Measurements from ENCODE around the gene STBD1.
"Not testable (repeated sequence)": the region's sequence is repeated elsewhere in the genome, so short reads cannot be mapped to it uniquely, and the experiment has no call there.

Gene STBD1
- 0 to 0.09 (median 0) reads per million in 4 experiments for total RNA-seq

- DNase-seq: no peak
Measured at GRCh38 chr4:76305971-76306881, at the start of gene STBD1. STBD1 (plus strand) TSS chr4:76306733; CDS start chr4:76306770, 37 bp downstream.

- no peak for DNase-seq
Measured at GRCh38 chr4:76256968-76257367, 49.6 kb upstream of the STBD1 start.

GRCh38 chr4:76257824-76258223, 48.7 kb upstream of the STBD1 start:
- no peak for DNase-seq

GRCh38 chr4:76260571-76260970, 46.0 kb upstream of the STBD1 start:
- DNase-seq: no peak

- DNase-seq: no peak
Measured at GRCh38 chr4:76265631-76266218, 40.8 kb upstream of the STBD1 start.

GRCh38 chr4:76266627-76267026, 39.9 kb upstream of the STBD1 start:
- DNase-seq: no peak

GRCh38 chr4:76267811-76268210, 38.7 kb upstream of the STBD1 start:
- DNase-seq: no peak

GRCh38 chr4:76270244-76271175, 36.0 kb upstream of the STBD1 start:
- no peak for DNase-seq

GRCh38 chr4:76271248-76271647, 35.3 kb upstream of the STBD1 start:
- DNase-seq: no peak

GRCh38 chr4:76272073-76272472, 34.5 kb upstream of the STBD1 start:
- DNase-seq: no peak

GRCh38 chr4:76272582-76272981, 34.0 kb upstream of the STBD1 start:
- no peak for DNase-seq

GRCh38 chr4:76272999-76273398, 33.5 kb upstream of the STBD1 start:
- DNase-seq: no peak

GRCh38 chr4:76275486-76276124, 30.9 kb upstream of the STBD1 start:
- DNase-seq: no peak

- DNase-seq: no peak
Measured at GRCh38 chr4:76276813-76277212, 29.7 kb upstream of the STBD1 start.

GRCh38 chr4:76277667-76278066, 28.9 kb upstream of the STBD1 start:
- no peak for DNase-seq

- DNase-seq: no peak
Measured at GRCh38 chr4:76278583-76278982, 27.9 kb upstream of the STBD1 start.

- DNase-seq: no peak
Measured at GRCh38 chr4:76279462-76279861, 27.1 kb upstream of the STBD1 start.

- DNase-seq: no peak
Measured at GRCh38 chr4:76280488-76281441, 25.8 kb upstream of the STBD1 start.

GRCh38 chr4:76281594-76281993, 24.9 kb upstream of the STBD1 start:
- DNase-seq: not testable (repeated sequence)

GRCh38 chr4:76282941-76283689, 23.4 kb upstream of the STBD1 start:
- no peak for DNase-seq

- DNase-seq: no peak
Measured at GRCh38 chr4:76283900-76284299, 22.6 kb upstream of the STBD1 start.

All from effector CD8-positive, alpha-beta T cell (primary cell).